GM23338 (cell line): ENCODE measurements around the gene GDF11.

Experiments
- CREB1 ChIP-seq: fragments of 250-450 bp; sonication (Bioruptor Pico); IDR thresholded peaks from 2 replicates; pipeline ENCODE4 v1.5.0; 2020; ENCODE audit warnings: low read depth, mild to moderate bottlenecking, moderate library complexity
- CTCF ChIP-seq, 2 experiments: fragments of 200-600 bp in 1 of 2; sonication (generic) in 1 of 2; conservative IDR thresholded peaks; 2 replicates each; pipeline versions ENCODE4 v1.5.1 to v1.6.1; 2016 to 2017; ENCODE audit warnings: antibody characterized with exemption in 2 of 2, low read depth in 2 of 2, mild to moderate bottlenecking in 2 of 2, moderate library complexity in 1 of 2
- REST ChIP-seq: IDR thresholded peaks from one replicate; pipeline ENCODE4 v1.6.1; 2018; ENCODE audit warnings: antibody characterized with exemption; ENCODE audit not compliant: unreplicated experiment

GRCh38 chr12:55795950-55796349 lies 53.0 kb downstream of the GDF11 start:
- no peak for TF ChIP-seq CTCF (conservative IDR thresholded peaks at IDR 0.05; ENCODE audit: low read depth in 2 of 2)
- no peak for TF ChIP-seq CREB1 (CRISPR knock-in tag)
- TF ChIP-seq REST: no peak
